ENCODE data around the gene PPT2.
A peak's percentile ranks its signal among the peaks of the same experiment; 100 is the strongest.

PPT2 gene

DNA sequence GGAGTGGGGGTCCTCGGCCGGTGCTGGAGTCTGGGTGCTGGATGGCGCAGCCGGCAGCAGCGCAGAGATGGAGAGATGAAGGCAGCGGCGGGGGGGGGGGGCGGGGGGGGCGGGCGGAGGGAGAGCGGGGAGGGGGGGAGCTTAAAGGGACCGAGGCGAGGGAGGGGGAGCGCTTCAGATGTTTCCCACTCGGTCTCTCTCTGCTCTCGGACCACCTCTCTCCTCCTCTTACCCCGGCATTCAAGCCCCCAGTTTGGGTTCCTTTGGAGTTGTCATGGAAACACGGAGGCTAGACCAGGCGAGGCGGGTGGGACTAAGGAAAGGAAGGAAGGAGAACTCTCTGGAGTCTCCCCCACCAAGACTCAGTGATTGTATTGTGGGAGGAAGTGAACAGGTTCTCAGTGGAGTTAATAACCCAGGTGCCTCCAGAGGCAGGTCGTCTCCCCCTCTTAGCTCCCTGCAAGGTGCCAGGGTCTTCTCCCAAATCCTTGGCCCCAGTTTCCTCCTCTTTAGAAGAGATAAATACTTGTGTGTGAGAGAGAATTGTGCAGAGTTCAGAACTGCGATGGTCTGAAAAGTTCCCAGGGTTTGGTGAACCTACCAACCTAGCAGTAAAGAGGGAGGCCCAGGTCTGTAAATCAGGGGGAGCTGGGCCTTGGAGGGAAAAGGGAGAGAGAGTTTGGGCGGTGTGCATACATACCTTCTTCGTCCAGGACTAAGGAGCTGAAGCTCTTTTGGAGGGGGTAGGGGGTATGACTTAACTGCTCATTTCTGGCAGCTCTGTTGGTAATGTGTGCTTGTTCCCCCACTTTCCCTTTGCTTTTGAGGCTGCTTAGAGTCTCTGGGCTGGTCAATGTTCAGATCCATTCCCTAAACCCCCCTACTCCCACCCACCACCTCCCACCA lies 1.8 kb upstream of the PPT2 start, which contains the start of gene PRRT1:
Gene PRRT1 (minus strand): TSS at position 77 of the 906 bp plus-strand sequence. CDS start 112 bp downstream, outside the sequence.
- H3K27me3 Mint-ChIP-seq, result peaks cover 33% of the 10 kb centered on the region
- H3K36me3 Mint-ChIP-seq, result no peaks in the 10 kb centered on the region
- no peak within 1 kb of the TSS for H3K4me3 Mint-ChIP-seq
- DNase-seq (ENCODE audit: low spot score in 2 of 2) (no peak), ATAC-seq (ENCODE audit: low read depth) (no peak)
- no peaks in the 10 kb centered on the region for H3K9me3 Mint-ChIP-seq
- peaks cover 24% of the 10 kb centered on the region for H3K4me1 Mint-ChIP-seq
- no peak within 1 kb of the TSS for H3K27ac Mint-ChIP-seq

DNA sequence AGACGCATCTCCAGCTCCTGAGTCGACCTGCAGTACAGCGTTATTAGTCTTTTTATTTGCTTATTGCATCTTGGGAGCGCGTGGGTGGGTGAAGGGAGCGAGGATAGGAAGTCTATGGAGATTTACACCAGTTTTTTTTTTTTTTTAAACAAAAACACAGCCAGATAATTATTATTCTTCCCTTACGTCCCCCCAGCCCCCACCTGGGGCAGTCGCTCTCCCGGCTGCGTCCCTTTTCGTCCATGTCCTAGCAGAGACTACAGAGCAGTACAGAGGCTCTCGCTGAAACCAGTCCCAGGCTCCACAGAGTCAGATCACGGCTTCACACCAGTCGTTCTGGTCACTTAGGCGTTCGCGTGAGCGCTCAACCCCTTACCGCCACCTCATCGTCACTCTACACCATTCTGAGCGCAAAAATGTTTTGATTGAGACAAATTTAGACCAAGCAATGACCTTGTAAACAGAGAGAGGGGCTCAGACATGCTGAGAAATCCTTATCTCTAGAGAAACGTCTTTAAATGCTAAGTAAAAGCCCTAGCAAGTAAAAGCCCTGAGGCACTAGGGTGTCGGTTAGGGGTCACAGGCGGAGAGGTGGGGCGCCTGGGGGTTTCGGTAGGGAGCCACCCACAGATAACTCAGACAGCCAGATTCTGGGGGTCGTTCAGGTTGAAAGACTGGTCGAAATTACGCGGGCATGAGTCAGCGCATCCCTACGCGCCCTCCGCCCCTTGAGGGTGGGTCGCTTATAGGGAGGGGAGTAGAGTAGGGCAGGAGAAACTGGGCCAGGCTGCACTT lies 975 bp upstream of the PPT2 start:
- no peaks in the 10 kb centered on the region for H3K36me3 Mint-ChIP-seq
- H3K4me1 Mint-ChIP-seq, result peaks cover 24% of the 10 kb centered on the region
- H3K27ac Mint-ChIP-seq, result no peak overlapping the region
- H3K27me3 Mint-ChIP-seq, result peaks cover 31% of the 10 kb centered on the region
- no peaks in the 10 kb centered on the region for H3K9me3 Mint-ChIP-seq
- ATAC-seq (ENCODE audit: low read depth), result no peak
- no peak for DNase-seq (ENCODE audit: low spot score in 2 of 2)
- peak overlapping the region; percentile 67 for H3K4me3 Mint-ChIP-seq

DNA sequence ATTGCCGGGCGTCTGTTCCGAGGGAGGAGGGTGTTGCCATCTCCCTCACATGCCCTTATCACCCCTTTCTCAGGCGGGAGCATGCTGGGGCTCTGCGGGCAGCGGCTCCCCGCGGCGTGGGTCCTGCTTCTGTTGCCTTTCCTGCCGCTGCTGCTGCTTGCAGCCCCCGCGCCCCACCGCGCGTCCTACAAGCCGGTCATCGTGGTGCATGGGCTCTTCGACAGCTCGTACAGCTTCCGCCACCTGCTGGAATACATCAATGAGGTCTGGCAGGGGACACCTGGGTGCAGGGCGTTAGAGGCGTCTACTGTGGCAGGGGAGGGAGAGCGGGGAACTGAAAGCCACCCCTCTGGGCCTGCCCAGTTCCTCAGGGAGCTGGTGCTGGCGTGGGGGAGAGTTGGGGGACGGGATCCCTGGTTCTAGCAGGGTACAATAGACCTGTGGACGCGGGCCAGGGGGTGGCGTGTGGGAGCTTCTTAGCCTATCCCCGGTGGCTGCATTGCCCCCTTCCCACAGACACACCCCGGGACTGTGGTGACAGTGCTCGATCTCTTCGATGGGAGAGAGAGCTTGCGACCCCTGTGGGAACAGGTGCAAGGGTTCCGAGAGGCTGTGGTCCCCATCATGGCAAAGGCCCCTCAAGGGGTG lies 697 bp downstream of the PPT2 start:
- H3K27me3 Mint-ChIP-seq, result peaks cover 22% of the 10 kb centered on the region
- DNase-seq (ENCODE audit: low spot score in 2 of 2), result peak; percentile 53 to 66
- H3K4me3 Mint-ChIP-seq, result peak overlapping the region; percentile 84
- H3K9me3 Mint-ChIP-seq, result no peaks in the 10 kb centered on the region
- H3K36me3 Mint-ChIP-seq, result peaks cover 2% of the 10 kb centered on the region
- peaks cover 24% of the 10 kb centered on the region for H3K4me1 Mint-ChIP-seq
- H3K27ac Mint-ChIP-seq, result peak overlapping the region; percentile 0
- peak; percentile 87 for ATAC-seq (ENCODE audit: low read depth)

DNA sequence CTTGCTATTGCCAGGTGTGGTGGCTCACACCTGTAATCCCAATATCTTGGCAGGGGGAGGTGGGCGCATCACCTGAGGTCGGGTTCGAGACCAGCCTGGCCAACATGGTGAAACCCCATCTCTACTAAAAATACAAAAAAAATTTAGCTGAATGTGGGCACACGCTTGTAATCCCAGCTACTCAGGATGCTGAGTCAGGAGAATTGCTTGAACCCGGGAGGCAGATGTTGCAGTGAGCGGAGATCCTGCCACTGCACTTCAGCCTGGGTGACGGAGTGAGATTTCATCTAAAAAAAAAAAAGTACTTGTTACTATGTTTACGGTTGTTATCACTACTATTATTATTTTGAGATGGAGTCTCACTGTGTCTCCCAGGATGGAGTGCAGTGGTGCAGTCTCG lies 3.0 kb downstream of the PPT2 start:
- H3K9me3 Mint-ChIP-seq, result no peaks in the 10 kb centered on the region
- no peak overlapping the region for H3K4me3 Mint-ChIP-seq
- H3K27me3 Mint-ChIP-seq, result peaks cover 7% of the 10 kb centered on the region
- peaks cover 21% of the 10 kb centered on the region for H3K4me1 Mint-ChIP-seq
- ATAC-seq (ENCODE audit: low read depth) (no peak), DNase-seq (ENCODE audit: low spot score in 2 of 2) (no peak)
- no peak overlapping the region for H3K27ac Mint-ChIP-seq
- peaks cover 2% of the 10 kb centered on the region for H3K36me3 Mint-ChIP-seq

DNA sequence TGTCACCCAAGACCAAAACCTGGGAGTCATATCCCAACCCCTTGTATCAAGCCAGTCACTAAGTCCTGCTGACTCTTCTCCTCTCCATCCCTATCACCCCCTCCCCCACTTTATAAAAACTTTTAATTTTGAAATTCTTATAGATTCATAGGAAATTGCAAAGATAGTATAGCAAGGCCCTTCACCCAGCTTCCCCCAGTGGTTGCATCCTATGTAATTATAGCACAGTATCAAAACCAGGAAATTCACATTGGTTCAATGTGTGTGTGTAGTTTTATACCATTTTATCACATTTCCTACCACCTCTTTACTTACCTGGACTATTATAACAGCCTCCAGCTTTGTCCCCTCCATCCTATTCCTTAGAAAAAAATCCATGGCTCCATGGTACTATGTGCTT lies 4.1 kb downstream of the PPT2 start:
- H3K4me1 Mint-ChIP-seq, result peaks cover 18% of the 10 kb centered on the region
- H3K9me3 Mint-ChIP-seq, result no peaks in the 10 kb centered on the region
- peaks cover 2% of the 10 kb centered on the region for H3K36me3 Mint-ChIP-seq
- H3K4me3 Mint-ChIP-seq, result no peak overlapping the region
- no peak overlapping the region for H3K27ac Mint-ChIP-seq
- peaks cover 4% of the 10 kb centered on the region for H3K27me3 Mint-ChIP-seq
- DNase-seq (ENCODE audit: low spot score in 2 of 2), result no peak
- ATAC-seq (ENCODE audit: low read depth), result no peak

DNA sequence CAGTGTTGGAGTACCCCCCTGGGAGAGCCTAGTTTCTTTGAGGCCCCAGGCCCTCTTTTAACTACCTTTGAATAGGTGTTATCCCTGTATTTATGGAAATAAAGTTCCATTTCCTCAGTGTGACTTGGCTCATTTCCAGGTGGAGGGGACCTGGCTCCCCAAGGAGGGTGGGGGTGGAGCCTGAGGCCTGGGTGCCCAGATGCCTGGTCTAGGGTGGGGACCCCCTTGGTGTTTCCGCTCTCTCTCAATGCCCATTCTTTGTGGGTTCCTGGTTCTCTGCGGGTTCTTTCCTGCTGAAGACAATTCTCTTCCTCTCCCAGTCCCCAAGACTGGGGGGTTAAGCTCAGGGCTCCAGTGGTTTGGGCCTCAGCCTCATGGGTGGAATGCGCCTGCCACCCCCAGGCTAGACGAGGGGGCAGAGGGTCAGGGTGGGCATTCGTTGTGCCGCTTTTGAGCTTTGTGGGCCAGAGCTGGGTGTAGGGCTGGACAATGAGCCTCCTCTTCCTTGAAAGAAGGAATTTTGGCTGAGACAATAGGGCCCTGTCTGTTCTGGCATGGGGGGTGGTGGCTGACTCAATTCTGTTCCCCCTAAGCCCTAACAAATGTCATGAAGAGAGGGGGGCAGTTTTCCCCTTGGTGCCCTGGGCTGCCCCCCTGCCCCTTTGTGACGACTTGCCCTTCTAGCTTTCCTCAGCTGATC lies 9.8 kb downstream of the PPT2 start:
- Mint-ChIP-seq H3K36me3 (peaks cover 5% of the 10 kb centered on the region), H3K4me3 (no peak overlapping the region), H3K27me3 (no peaks in the 10 kb centered on the region), H3K27ac (no peak overlapping the region), H3K9me3 (no peaks in the 10 kb centered on the region), H3K4me1 (peaks cover 3% of the 10 kb centered on the region)
- no peak for ATAC-seq (ENCODE audit: low read depth)
- no peak for DNase-seq (ENCODE audit: low spot score in 2 of 2)

DNA sequence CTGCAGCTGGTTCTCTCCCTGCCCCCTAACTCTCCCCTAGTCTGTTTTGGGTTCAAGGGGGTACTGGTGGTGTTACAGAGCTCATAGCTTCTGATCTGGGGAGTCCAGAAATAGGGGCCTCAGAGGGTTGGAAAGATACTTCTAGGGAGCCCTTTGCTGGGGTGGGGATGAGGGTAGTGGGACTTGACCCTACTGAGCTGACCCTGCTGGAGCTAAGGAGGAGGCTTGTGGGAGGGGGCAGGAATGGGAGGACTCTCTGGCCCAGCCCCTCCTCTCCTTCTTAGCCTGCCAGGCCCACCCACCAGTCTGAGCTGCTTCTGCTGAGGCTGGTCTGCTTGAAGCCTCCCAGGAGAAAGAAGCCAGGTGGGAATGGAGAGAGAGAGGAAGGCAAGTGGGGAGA lies 10.4 kb downstream of the PPT2 start, which contains the start of gene EGFL8:
Gene EGFL8 (plus strand): TSS at position 301 of the 400 bp plus-strand sequence. CDS start 1,571 bp downstream, outside the sequence.
- H3K27me3 Mint-ChIP-seq, result no peaks in the 10 kb centered on the region
- no peak within 1 kb of the TSS for H3K4me3 Mint-ChIP-seq
- no peak within 1 kb of the TSS for H3K27ac Mint-ChIP-seq
- H3K4me1 Mint-ChIP-seq, result peaks cover 5% of the 10 kb centered on the region
- H3K9me3 Mint-ChIP-seq, result no peaks in the 10 kb centered on the region
- ATAC-seq (ENCODE audit: low read depth) (no peak), DNase-seq (ENCODE audit: low spot score in 2 of 2) (no peak)
- H3K36me3 Mint-ChIP-seq, result peaks cover 8% of the 10 kb centered on the region

DNA sequence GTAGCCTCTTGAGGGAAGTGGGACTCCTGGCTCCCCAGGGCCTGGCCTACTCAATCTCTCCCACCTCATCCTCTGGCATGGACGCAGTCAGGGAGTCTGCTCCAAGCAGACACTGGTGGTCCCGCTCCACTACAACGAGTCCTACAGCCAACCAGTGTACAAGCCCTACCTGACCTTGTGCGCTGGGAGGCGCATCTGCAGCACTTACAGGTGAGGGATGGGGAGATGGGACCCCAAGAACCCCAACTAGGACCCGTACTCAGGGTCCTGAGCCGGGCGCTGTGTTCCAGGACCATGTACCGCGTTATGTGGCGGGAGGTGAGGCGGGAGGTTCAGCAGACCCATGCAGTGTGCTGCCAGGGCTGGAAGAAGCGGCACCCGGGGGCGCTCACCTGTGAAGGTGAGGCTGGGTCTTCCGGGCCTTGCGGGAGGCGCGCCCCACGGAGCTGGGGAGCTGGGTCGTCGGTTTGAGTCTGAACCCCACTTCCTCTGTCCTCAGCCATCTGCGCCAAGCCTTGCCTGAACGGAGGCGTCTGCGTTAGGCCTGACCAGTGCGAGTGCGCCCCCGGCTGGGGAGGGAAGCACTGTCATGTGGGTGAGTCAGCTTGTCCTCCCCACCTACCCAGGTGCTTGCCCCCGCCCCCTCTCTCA lies 12.6 kb downstream of the PPT2 start:
- Mint-ChIP-seq H3K36me3 (peaks cover 26% of the 10 kb centered on the region), H3K9me3 (no peaks in the 10 kb centered on the region), H3K27me3 (no peaks in the 10 kb centered on the region), H3K4me1 (peaks cover 9% of the 10 kb centered on the region), H3K27ac (no peak overlapping the region), H3K4me3 (no peak overlapping the region)
- no peak for DNase-seq (ENCODE audit: low spot score in 2 of 2)
- ATAC-seq (ENCODE audit: low read depth), result no peak

DNA sequence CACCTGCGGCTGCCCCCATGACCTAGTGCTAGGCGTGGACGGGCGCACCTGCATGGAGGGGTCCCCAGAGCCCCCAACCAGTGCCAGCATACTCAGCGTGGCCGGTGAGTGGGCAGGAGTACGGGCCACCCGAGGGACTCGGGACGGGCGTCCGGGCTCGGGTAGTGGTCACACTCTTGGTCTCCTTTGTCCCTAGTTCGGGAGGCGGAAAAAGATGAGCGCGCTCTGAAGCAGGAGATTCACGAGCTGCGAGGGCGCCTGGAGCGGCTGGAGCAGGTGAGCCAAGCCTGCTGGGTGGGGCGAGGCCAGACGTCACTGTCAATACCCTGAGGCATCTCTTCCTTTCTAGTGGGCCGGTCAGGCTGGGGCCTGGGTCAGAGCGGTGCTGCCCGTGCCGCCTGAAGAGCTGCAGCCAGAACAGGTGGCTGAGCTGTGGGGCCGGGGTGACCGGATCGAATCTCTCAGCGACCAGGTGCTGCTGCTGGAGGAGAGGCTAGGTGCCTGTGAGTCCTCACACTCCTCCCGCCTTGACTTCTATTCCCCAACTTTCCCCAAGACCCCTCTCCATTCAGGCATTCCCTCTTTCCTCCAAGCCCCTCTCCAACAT lies 13.3 kb downstream of the PPT2 start:
- Mint-ChIP-seq H3K36me3 (peaks cover 26% of the 10 kb centered on the region), H3K9me3 (no peaks in the 10 kb centered on the region), H3K27me3 (no peaks in the 10 kb centered on the region), H3K27ac (no peak overlapping the region), H3K4me3 (no peak overlapping the region), H3K4me1 (peaks cover 9% of the 10 kb centered on the region)
- ATAC-seq (ENCODE audit: low read depth), result no peak
- no peak for DNase-seq (ENCODE audit: low spot score in 2 of 2)

DNA sequence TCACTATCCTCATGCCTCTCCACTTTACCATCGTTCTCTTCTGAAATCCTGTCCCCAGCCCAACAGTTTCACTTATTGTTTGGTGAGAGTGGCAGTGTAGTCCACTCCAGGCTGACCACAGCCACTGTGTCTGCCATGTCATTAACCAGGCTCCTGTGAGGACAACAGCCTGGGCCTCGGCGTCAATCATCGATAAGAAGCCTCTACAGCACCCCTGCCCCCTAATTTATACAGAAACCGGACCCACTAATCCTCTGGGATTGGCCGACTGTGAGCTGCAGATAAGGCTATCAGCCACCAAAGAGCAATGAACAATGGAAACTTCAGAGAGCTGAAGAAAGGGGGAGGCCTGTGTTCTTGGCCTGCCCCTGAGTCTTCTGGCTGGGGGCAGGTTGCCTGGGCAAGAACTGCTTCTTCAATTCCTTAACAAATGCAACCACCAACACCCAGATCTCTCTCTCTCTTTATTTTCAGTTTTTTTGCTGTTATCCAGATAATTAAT lies 13.9 kb downstream of the PPT2 start:
- DNase-seq (ENCODE audit: low spot score in 2 of 2) (no peak), ATAC-seq (ENCODE audit: low read depth) (no peak)
- H3K4me1 Mint-ChIP-seq, result peaks cover 12% of the 10 kb centered on the region
- no peaks in the 10 kb centered on the region for H3K9me3 Mint-ChIP-seq
- no peak overlapping the region for H3K4me3 Mint-ChIP-seq
- H3K36me3 Mint-ChIP-seq, result peaks cover 26% of the 10 kb centered on the region
- H3K27ac Mint-ChIP-seq, result no peak overlapping the region
- no peaks in the 10 kb centered on the region for H3K27me3 Mint-ChIP-seq

DNA sequence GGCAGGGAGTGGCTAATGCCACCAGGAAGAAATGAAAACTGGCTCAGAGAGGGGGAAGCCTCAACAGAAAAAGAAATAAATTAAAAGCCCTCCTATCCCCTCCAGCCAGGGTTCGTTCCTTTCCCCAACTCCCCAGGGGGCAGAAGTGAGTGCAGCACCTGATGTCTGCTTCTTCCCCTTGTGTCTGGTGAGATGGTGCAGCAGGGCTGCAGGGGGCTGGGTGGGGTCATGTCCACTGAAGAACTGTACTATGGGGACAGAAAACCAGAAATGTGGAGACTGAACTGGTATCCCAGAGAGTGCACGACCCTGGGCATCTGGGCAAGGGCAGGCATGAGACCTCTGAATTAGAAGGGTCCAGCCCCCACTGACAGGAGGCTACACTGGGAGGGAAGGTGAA lies 14.4 kb downstream of the PPT2 start:
- no peak for DNase-seq (ENCODE audit: low spot score in 2 of 2)
- no peak for ATAC-seq (ENCODE audit: low read depth)
- H3K36me3 Mint-ChIP-seq, result peaks cover 26% of the 10 kb centered on the region
- peaks cover 18% of the 10 kb centered on the region for H3K4me1 Mint-ChIP-seq
- no peak overlapping the region for H3K4me3 Mint-ChIP-seq
- no peaks in the 10 kb centered on the region for H3K27me3 Mint-ChIP-seq
- H3K9me3 Mint-ChIP-seq, result no peaks in the 10 kb centered on the region
- no peak overlapping the region for H3K27ac Mint-ChIP-seq

DNA sequence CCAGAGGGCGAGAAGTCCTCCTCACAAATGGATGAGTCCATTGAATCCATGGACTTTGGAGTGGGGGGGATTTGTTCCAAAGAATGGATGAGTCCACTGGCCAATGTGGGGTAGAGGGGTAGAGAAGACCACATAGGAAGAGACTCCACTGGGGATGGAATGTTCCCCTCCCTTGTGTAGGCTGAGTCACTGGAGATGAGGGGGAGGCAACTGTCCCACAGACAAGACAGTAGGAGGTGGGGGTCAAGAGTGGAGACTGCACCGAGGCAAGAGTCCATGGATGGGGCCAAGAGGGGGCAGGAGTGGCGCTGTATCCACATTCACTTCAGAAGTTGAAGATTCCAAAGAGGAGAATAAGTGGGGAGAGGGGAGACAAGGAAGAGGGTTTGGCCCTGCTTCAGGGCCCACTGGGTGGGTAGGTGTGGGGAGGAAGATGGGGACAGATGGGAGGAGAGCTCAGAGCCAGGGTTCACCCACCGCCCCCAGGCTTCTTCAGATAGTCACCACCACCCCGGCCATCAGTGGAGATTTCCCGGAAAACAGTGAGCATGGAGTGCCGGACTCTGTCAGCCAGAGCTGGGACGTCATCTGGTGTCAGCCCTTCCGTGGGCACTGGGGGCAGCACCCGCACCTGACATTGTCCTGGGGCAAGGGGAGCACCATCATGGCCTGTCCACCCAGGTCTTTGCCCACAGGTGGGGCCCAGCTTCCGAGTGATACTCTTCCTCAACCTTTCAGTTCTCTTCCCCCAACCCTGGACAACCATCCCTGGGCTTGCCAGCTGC lies 15.1 kb downstream of the PPT2 start:
- H3K36me3 Mint-ChIP-seq, result peaks cover 26% of the 10 kb centered on the region

More for the DNA sequence above, 15.1 kb downstream of the PPT2 start:
- Mint-ChIP-seq H3K9me3 (no peaks in the 10 kb centered on the region), H3K27me3 (no peaks in the 10 kb centered on the region), H3K27ac (no peak overlapping the region), H3K4me3 (no peak overlapping the region), H3K4me1 (peaks cover 24% of the 10 kb centered on the region)
- ATAC-seq (ENCODE audit: low read depth) (no peak), DNase-seq (ENCODE audit: low spot score in 2 of 2) (no peak)

Data from memory B cell (primary cell).